Middle frontal gyrus (tissue), 1 donor: ENCODE results near the gene BNIP1.

Source experiments
- DNase-seq: peaks from one replicate; pipeline ENCODE4 v3.0.0-alpha.2; 2015; ENCODE audit warnings: low spot score; ENCODE audit errors: extremely low spot score

Gene BNIP1

GRCh38 chr5:173165177-173166016 is 21.1 kb downstream of the BNIP1 start:
- DNase-seq = no peak

- no peak for DNase-seq
Observed at GRCh38 chr5:173172166-173172565, 27.8 kb downstream of the BNIP1 start.

- no peak for DNase-seq
Observed at GRCh38 chr5:173175523-173175922, 31.2 kb downstream of the BNIP1 start.

- no peak for DNase-seq
Observed at GRCh38 chr5:173178369-173178910, 34.1 kb downstream of the BNIP1 start.

GRCh38 chr5:173180331-173180730 is 36.0 kb downstream of the BNIP1 start:
- DNase-seq = no peak

- no peak for DNase-seq
Observed at GRCh38 chr5:173187054-173187743, 42.9 kb downstream of the BNIP1 start.

- no peak for DNase-seq
Observed at GRCh38 chr5:173188280-173188679, 43.9 kb downstream of the BNIP1 start.

- DNase-seq = no peak
Observed at GRCh38 chr5:173191015-173191414, 46.7 kb downstream of the BNIP1 start.

GRCh38 chr5:173191561-173191960 is 47.2 kb downstream of the BNIP1 start:
- DNase-seq = no peak

GRCh38 chr5:173192561-173192960 is 48.2 kb downstream of the BNIP1 start:
- DNase-seq = no peak

- DNase-seq = no peak
Observed at GRCh38 chr5:173196133-173196952, 52.0 kb downstream of the BNIP1 start.

GRCh38 chr5:173197375-173197891 is 53.1 kb downstream of the BNIP1 start:
- no peak for DNase-seq

GRCh38 chr5:173198049-173198448 is 53.7 kb downstream of the BNIP1 start:
- no peak for DNase-seq

- DNase-seq = no peak
Observed at GRCh38 chr5:173200356-173200755, 56.0 kb downstream of the BNIP1 start.

GRCh38 chr5:173201636-173202265 is 57.4 kb downstream of the BNIP1 start:
- DNase-seq = no peak

- no peak for DNase-seq
Observed at GRCh38 chr5:173202266-173202875, 58.0 kb downstream of the BNIP1 start.

- DNase-seq = no peak
Observed at GRCh38 chr5:173204185-173204979, 60.1 kb downstream of the BNIP1 start.

GRCh38 chr5:173205916-173206315 is 61.6 kb downstream of the BNIP1 start:
- no peak for DNase-seq

- DNase-seq = no peak
Observed at GRCh38 chr5:173208296-173208695, 64.0 kb downstream of the BNIP1 start.

GRCh38 chr5:173210877-173211276 is 66.5 kb downstream of the BNIP1 start:
- no peak for DNase-seq
